ENCODE data around the gene PLEKHG4B.

- TF ChIP-seq CTCF (IDR thresholded peaks at IDR 0.05) (no peak), POLR2A (IDR thresholded peaks at IDR 0.05) (no peak)
Observed at GRCh38 chr5:157801-158200, 65.8 kb downstream of the PLEKHG4B start.

Data from thyroid gland (tissue), 4 donors.